C4-2B (cell line): ENCODE data around the gene FCN1.

Source experiments
- CTCF ChIP-seq: fragments of 450-650 bp; conservative IDR thresholded peaks from 2 replicates; pipeline ENCODE4 v1.5.1; 2017; ENCODE audit warnings: mild to moderate bottlenecking
- ZFX ChIP-seq: fragments of 450-650 bp; IDR thresholded peaks from 2 replicates; pipeline ENCODE4 v1.6.1; 2017

GRCh38 chr9:134891053-134891452 lies 26.7 kb downstream of the FCN1 start:
- no peak for TF ChIP-seq CTCF
- no peak for TF ChIP-seq ZFX
